ENCODE measurements around the gene ACTL9.

GRCh38 chr19:8681345-8682029, 17.1 kb downstream of the ACTL9 start:
- TF ChIP-seq, protein P1, sequence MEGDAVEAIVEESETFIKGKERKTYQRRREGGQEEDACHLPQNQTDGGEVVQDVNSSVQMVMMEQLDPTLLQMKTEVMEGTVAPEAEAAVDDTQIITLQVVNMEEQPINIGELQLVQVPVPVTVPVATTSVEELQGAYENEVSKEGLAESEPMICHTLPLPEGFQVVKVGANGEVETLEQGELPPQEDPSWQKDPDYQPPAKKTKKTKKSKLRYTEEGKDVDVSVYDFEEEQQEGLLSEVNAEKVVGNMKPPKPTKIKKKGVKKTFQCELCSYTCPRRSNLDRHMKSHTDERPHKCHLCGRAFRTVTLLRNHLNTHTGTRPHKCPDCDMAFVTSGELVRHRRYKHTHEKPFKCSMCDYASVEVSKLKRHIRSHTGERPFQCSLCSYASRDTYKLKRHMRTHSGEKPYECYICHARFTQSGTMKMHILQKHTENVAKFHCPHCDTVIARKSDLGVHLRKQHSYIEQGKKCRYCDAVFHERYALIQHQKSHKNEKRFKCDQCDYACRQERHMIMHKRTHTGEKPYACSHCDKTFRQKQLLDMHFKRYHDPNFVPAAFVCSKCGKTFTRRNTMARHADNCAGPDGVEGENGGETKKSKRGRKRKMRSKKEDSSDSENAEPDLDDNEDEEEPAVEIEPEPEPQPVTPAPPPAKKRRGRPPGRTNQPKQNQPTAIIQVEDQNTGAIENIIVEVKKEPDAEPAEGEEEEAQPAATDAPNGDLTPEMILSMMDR (IDR thresholded peaks at IDR 0.05): no peak
- TF ChIP-seq POLR2A (IDR thresholded peaks at IDR 0.05; ENCODE audit: low read depth): no peak
